GM23338 (cell line): ENCODE data around the gene NAXE. TPM values are rescaled to one million over a fixed set of nuclear protein-coding genes. Genes with fewer than 3 reads are reported as not detected.
A peak's percentile ranks its signal among the peaks of the same experiment; 100 is the strongest.

Experiments
- ATAC-seq: fragments of 200-7000 bp; cut with Tn5 transposase; 3 replicates; pipeline ENCODE4 v1.9.1; 2020
- DNase-seq: peaks from one replicate; pipeline ENCODE4 v3.0.0-alpha.2; 2015; ENCODE audit warnings: low spot score
- H2AFZ ChIP-seq: fragments of 200-600 bp; sonication (generic); 2 replicates; pipeline ENCODE4 v1.8.0; 2016; ENCODE audit warnings: antibody characterized with exemption, mild to moderate bottlenecking, moderate library complexity
- H3F3A ChIP-seq: fragments of 200-600 bp; sonication (generic); replicated peaks from 2 replicates; pipeline ENCODE4 v1.8.0; 2017; ENCODE audit warnings: antibody characterized with exemption, mixed run types, low read depth
- H3K27ac ChIP-seq: fragments of 200-600 bp; sonication (generic); 2 replicates; pipeline ENCODE4 v1.6.1; 2016; ENCODE audit warnings: low read depth
- H3K27me3 ChIP-seq: fragments of 200-600 bp; sonication (generic); 2 replicates; pipeline ENCODE4 v1.8.0; 2016; ENCODE audit warnings: mild to moderate bottlenecking, mixed run types, moderate library complexity; ENCODE audit not compliant: insufficient read depth
- H3K36me3 ChIP-seq: fragments of 200-600 bp; sonication (generic); 2 replicates; pipeline ENCODE4 v1.8.0; 2016; ENCODE audit warnings: mild to moderate bottlenecking; ENCODE audit not compliant: insufficient read depth
- H3K4me1 ChIP-seq: fragments of 200-600 bp; sonication (generic); 2 replicates; pipeline ENCODE4 v1.8.0; 2016; ENCODE audit warnings: mild to moderate bottlenecking, moderate library complexity; ENCODE audit not compliant: insufficient read depth
- H3K4me2 ChIP-seq: fragments of 200-600 bp; sonication (generic); 2 replicates; pipeline ENCODE4 v1.7.1; 2017; ENCODE audit warnings: mixed run types
- H3K4me3 ChIP-seq: fragments of 200-600 bp; sonication (generic); 2 replicates; pipeline ENCODE4 v1.6.1; 2016; ENCODE audit warnings: mixed run types
- H3K79me2 ChIP-seq: fragments of 200-600 bp; sonication (generic); replicated peaks from 2 replicates; pipeline ENCODE4 v1.8.0; 2017; ENCODE audit warnings: mild to moderate bottlenecking; ENCODE audit not compliant: insufficient read depth
- H3K9me2 ChIP-seq: fragments of 200-600 bp; sonication (generic); 2 replicates; pipeline ENCODE4 v1.8.0; 2017; ENCODE audit not compliant: insufficient read depth
- H4K20me1 ChIP-seq: fragments of 200-600 bp; sonication (generic); replicated peaks from 2 replicates; pipeline ENCODE4 v1.8.0; 2017; ENCODE audit warnings: mild to moderate bottlenecking; ENCODE audit not compliant: insufficient read depth
- H3K27ac Mint-ChIP-seq: 2 replicates; pipeline ENCODE4 v1.8.0; 2020; ENCODE audit warnings: inconsistent platforms, mild to moderate bottlenecking, moderate library complexity, mixed read lengths
- H3K27me3 Mint-ChIP-seq: 3 replicates; pipeline ENCODE4 v1.8.0; 2022; ENCODE audit warnings: low read depth, mild to moderate bottlenecking, moderate library complexity, mixed read lengths, inconsistent platforms; ENCODE audit not compliant: insufficient read depth, poor library complexity
- H3K36me3 Mint-ChIP-seq: 3 replicates; pipeline ENCODE4 v1.8.0; 2021; ENCODE audit warnings: low read depth, mild to moderate bottlenecking, inconsistent platforms, moderate library complexity, mixed read lengths
- H3K4me1 Mint-ChIP-seq: 3 replicates; pipeline ENCODE4 v1.8.0; 2020; ENCODE audit warnings: mild to moderate bottlenecking, inconsistent platforms, mixed read lengths
- H3K4me3 Mint-ChIP-seq: 3 replicates; pipeline ENCODE4 v1.8.0; 2021; ENCODE audit warnings: moderate library complexity, mild to moderate bottlenecking, inconsistent platforms, mixed read lengths
- H3K9me3 Mint-ChIP-seq: 3 replicates; pipeline ENCODE4 v1.8.0; 2020; ENCODE audit warnings: moderate library complexity, mild to moderate bottlenecking, inconsistent platforms, mixed read lengths
- CREB1 ChIP-seq: fragments of 250-450 bp; sonication (Bioruptor Pico); IDR thresholded peaks from 2 replicates; pipeline ENCODE4 v1.5.0; 2020; ENCODE audit warnings: low read depth, mild to moderate bottlenecking, moderate library complexity
- EZH2 ChIP-seq: fragments of 200-600 bp; sonication (generic); IDR thresholded peaks from one replicate; pipeline ENCODE4 v1.8.0; 2017; ENCODE audit warnings: antibody characterized with exemption, mild to moderate bottlenecking, low read depth; ENCODE audit not compliant: unreplicated experiment
- EZH2phosphoT487 ChIP-seq: fragments of 200-600 bp; sonication (generic); IDR thresholded peaks from one replicate; pipeline ENCODE4 v1.8.1; 2018; ENCODE audit warnings: antibody characterized with exemption; ENCODE audit not compliant: unreplicated experiment
- JUNB ChIP-seq: IDR thresholded peaks from one replicate; pipeline ENCODE4 v1.6.1; 2016; ENCODE audit warnings: antibody characterized with exemption; ENCODE audit not compliant: unreplicated experiment
- NANOG ChIP-seq: IDR thresholded peaks from 2 replicates; pipeline ENCODE4 v1.6.1; 2016; ENCODE audit warnings: antibody characterized with exemption, borderline replicate concordance
- STAT1 ChIP-seq: IDR thresholded peaks from one replicate; pipeline ENCODE4 v1.6.1; 2016; ENCODE audit warnings: antibody characterized with exemption; ENCODE audit not compliant: unreplicated experiment
- ZNF114 ChIP-seq: fragments of 250-450 bp; sonication (Bioruptor Pico); IDR thresholded peaks from 2 replicates; pipeline ENCODE4 v1.5.0; 2020; ENCODE audit warnings: mild to moderate bottlenecking, moderate library complexity
- ZNF331 ChIP-seq: fragments of 250-450 bp; sonication (Bioruptor Pico); IDR thresholded peaks from 2 replicates; pipeline ENCODE4 v1.5.0; 2020; ENCODE audit warnings: low read depth, mild to moderate bottlenecking, moderate library complexity
- ZNF462 ChIP-seq: fragments of 250-450 bp; sonication (Bioruptor Pico); IDR thresholded peaks from 2 replicates; pipeline ENCODE4 v1.5.0; 2020; ENCODE audit warnings: mild to moderate bottlenecking, moderate library complexity
- polyA plus RNA-seq: library from polyadenylated mRNA; unstranded; fragments of >200 nt; fragmentation: Nextera tagmentation; extraction: Ambion mirVana; gene quantifications from 2 replicates; pipeline ENCODE4 v1.2.1, GENCODE V29; 2016
- total RNA-seq: library from RNA; depleted of rRNA; stranded (reverse); fragments of >200 nt; shearing (Covaris generic); gene quantifications from 2 replicates; pipeline ENCODE4 v1.2.3, GENCODE V29; 2014

The NAXE gene
- total and polyA plus RNA-seq, 2 experiments from 2014 or later, result 82.1 to 87.5 TPM

DNA sequence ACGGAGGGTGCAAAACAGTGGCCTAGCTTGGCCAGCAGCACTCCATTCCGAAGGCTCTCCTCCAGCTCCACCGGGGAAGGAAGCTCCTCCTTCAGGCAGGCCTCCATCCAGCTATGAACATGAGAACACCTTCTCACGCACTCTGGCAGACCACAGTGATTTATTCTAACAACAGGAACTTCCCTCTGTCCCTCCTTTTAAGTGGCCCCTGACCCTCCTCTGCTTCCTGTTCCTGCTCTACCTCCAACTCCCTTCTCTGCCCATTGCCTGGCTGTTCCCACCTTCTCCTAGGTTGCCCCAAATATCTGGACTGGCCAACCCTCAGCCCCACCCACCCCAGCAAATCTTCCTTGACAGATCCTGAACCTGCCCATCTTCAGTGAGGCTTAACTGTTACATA is 25.1 kb upstream of the NAXE start:
- no peak for TF ChIP-seq NANOG
- no peak overlapping the region for H3K27ac Mint-ChIP-seq

GRCh38 chr1:156571261-156571852 is 20.2 kb upstream of the NAXE start:
- H3K27ac Mint-ChIP-seq, result no peak overlapping the region
- H3K27me3 Mint-ChIP-seq, result peaks cover 5% of the 10 kb centered on the region
- peaks cover 15% of the 10 kb centered on the region for H3K4me1 Mint-ChIP-seq
- Histone ChIP-seq H2AFZ (peak overlapping the region; percentile 99; the same call in 1 of the 2 replicates), H3K4me1 (peaks cover 10% of the 10 kb centered on the region), H3K4me3 (peak overlapping the region; percentile 96), H3K27me3 (no peaks in the 10 kb centered on the region), H3K4me2 (peak overlapping the region; percentile 98), H3K79me2 (peaks cover 16% of the 10 kb centered on the region), H3F3A (0 out of 2 replicates have a peak, but pooled peaks cover 12% of the 10 kb centered on the region), H4K20me1 (peaks cover 7% of the 10 kb centered on the region), H3K36me3 (0 out of 2 replicates have a peak, but pooled peaks cover 7% of the 10 kb centered on the region), H3K9me2 (no peaks in the 10 kb centered on the region), H3K27ac (no peak overlapping the region)
- ATAC-seq (no peak), DNase-seq (no peak)
- no peaks in the 10 kb centered on the region for H3K9me3 Mint-ChIP-seq
- peak overlapping the region; percentile 96 for H3K4me3 Mint-ChIP-seq
- peaks cover 14% of the 10 kb centered on the region for H3K36me3 Mint-ChIP-seq
- TF ChIP-seq STAT1, result no peak
- TF ChIP-seq EZH2, result no peak
- no peak for TF ChIP-seq JUNB

More for the DNA sequence above, 25.1 kb upstream of the NAXE start:
- Histone ChIP-seq H3K36me3 (0 out of 2 replicates have a peak, but pooled peaks cover 13% of the 10 kb centered on the region), H3K27ac (no peak overlapping the region), H3K4me3 (no peak overlapping the region), H3K9me2 (no peaks in the 10 kb centered on the region), H3F3A (0 out of 2 replicates have a peak, but pooled peaks cover 3% of the 10 kb centered on the region), H3K79me2 (peaks cover 13% of the 10 kb centered on the region), H3K4me1 (peaks cover 2% of the 10 kb centered on the region), H3K27me3 (no peaks in the 10 kb centered on the region), H2AFZ (no peak overlapping the region), H4K20me1 (peaks cover 7% of the 10 kb centered on the region), H3K4me2 (no peak overlapping the region)
- Mint-ChIP-seq H3K36me3 (peaks cover 37% of the 10 kb centered on the region), H3K4me1 (peaks cover 7% of the 10 kb centered on the region), H3K27me3 (peaks cover 5% of the 10 kb centered on the region), H3K9me3 (no peaks in the 10 kb centered on the region), H3K4me3 (no peak overlapping the region)
- DNase-seq (no peak), ATAC-seq (no peak)

GRCh38 chr1:156571919-156572662 is 19.5 kb upstream of the NAXE start, which contains the start of gene IQGAP3:
Gene IQGAP3 (minus strand): TSS chr1:156572565. CDS start chr1:156572529, 36 bp downstream.
- Histone ChIP-seq H3K27me3 (no peaks in the 10 kb centered on the region), H3K36me3 (0 out of 2 replicates have a peak, but pooled peaks cover 7% of the 10 kb centered on the region), H3K4me1 (peaks cover 10% of the 10 kb centered on the region), H3F3A (0 out of 2 replicates have a peak, but pooled peaks cover 12% of the 10 kb centered on the region), H2AFZ (peak within 1 kb of the TSS; percentile 99), H3K9me2 (no peaks in the 10 kb centered on the region), H3K79me2 (peaks cover 16% of the 10 kb centered on the region), H3K4me2 (peak within 1 kb of the TSS; percentile 98), H4K20me1 (peaks cover 6% of the 10 kb centered on the region), H3K4me3 (peak within 1 kb of the TSS; percentile 96), H3K27ac (no peak within 1 kb of the TSS)
- H3K4me3 Mint-ChIP-seq, result peak within 1 kb of the TSS; percentile 96
- no peaks in the 10 kb centered on the region for H3K9me3 Mint-ChIP-seq
- H3K27ac Mint-ChIP-seq, result peak within 1 kb of the TSS; percentile 25; the same call in 1 of the 2 replicates
- ATAC-seq (peak; percentile 99), DNase-seq (peak; percentile 96)
- H3K4me1 Mint-ChIP-seq, result peaks cover 15% of the 10 kb centered on the region
- peaks cover 5% of the 10 kb centered on the region for H3K27me3 Mint-ChIP-seq
- peaks cover 12% of the 10 kb centered on the region for H3K36me3 Mint-ChIP-seq
- TF ChIP-seq EZH2phosphoT487, result no peak
- TF ChIP-seq ZNF331 (CRISPR knock-in tag), result no peak
- peak; percentile 51; the same call in 1 of the 2 replicates for TF ChIP-seq CREB1 (CRISPR knock-in tag)
- no peak for TF ChIP-seq JUNB
- TF ChIP-seq ZNF462 (CRISPR knock-in tag), result no peak
- TF ChIP-seq ZNF114 (CRISPR knock-in tag), result no peak
